SH-SY5Y (cell line): Measurements from ENCODE around the gene SERPINA6.

Experiments
- GATA2 ChIP-seq: IDR thresholded peaks from 2 replicates; pipeline ENCODE4 v1.6.1; 2011; ENCODE audit warnings: mild to moderate bottlenecking, low read depth, low read length
- GATA3 ChIP-seq: IDR thresholded peaks from 2 replicates; pipeline ENCODE4 v1.6.1; 2011; ENCODE audit warnings: low read depth, mild to moderate bottlenecking, low read length, moderate library complexity

- no peak for TF ChIP-seq GATA3
- TF ChIP-seq GATA2: no peak
Observed at GRCh38 chr14:94334872-94335271, 11.7 kb upstream of the SERPINA6 start.
